Stimulated activated CD8-positive, alpha-beta memory T cell treated with anti-CD3 and anti-CD28 coated beads, Interleukin-2, amount 100 ng/mL, for 1 hour (primary cell): ENCODE data around the gene CNOT1.
"Not testable (repeated sequence)": the region's sequence is repeated elsewhere in the genome, so short reads cannot be mapped to it uniquely, and the experiment has no call there.

ENCODE experiments used
- DNase-seq, 2 donors: peaks; one replicate each; pipeline ENCODE4 v3.0.0-alpha.2; 2020; ENCODE audit warnings: low read depth in 2 of 2

The CNOT1 gene

GRCh38 chr16:58503166-58503862 is 126.3 kb downstream of the CNOT1 start:
- DNase-seq = no peak

GRCh38 chr16:58502217-58502921 is 127.3 kb downstream of the CNOT1 start:
- DNase-seq = no peak

- DNase-seq = no peak
Measured at GRCh38 chr16:58501242-58502131, 128.1 kb downstream of the CNOT1 start.

GRCh38 chr16:58500430-58501241 is 129.0 kb downstream of the CNOT1 start:
- no peak for DNase-seq

- no peak for DNase-seq
Measured at GRCh38 chr16:58499615-58500351, 129.8 kb downstream of the CNOT1 start, which contains the start of gene NDRG4. Gene NDRG4, plus strand, starts transcription at chr16:58500143. Its CDS starts 106 bp downstream, at chr16:58500249.

- no peak for DNase-seq
Measured at GRCh38 chr16:58499092-58499511, 130.5 kb downstream of the CNOT1 start.

GRCh38 chr16:58498341-58499091 is 131.1 kb downstream of the CNOT1 start:
- DNase-seq = no peak

GRCh38 chr16:58497935-58498334 is 131.7 kb downstream of the CNOT1 start:
- DNase-seq = no peak

- DNase-seq = no peak
Measured at GRCh38 chr16:58497468-58497867, 132.2 kb downstream of the CNOT1 start.

GRCh38 chr16:58495521-58496331 is 133.9 kb downstream of the CNOT1 start:
- DNase-seq = no peak

GRCh38 chr16:58494981-58495520 is 134.6 kb downstream of the CNOT1 start:
- no peak for DNase-seq

- DNase-seq = no peak
Measured at GRCh38 chr16:58493756-58494431, 135.7 kb downstream of the CNOT1 start.

- DNase-seq = no peak
Measured at GRCh38 chr16:58492735-58493134, 136.9 kb downstream of the CNOT1 start.

GRCh38 chr16:58492066-58492465 is 137.6 kb downstream of the CNOT1 start:
- DNase-seq = no peak

GRCh38 chr16:58490539-58490938 is 139.1 kb downstream of the CNOT1 start:
- DNase-seq = not testable (repeated sequence)

GRCh38 chr16:58490065-58490464 is 139.6 kb downstream of the CNOT1 start:
- no peak for DNase-seq

- DNase-seq = no peak
Measured at GRCh38 chr16:58488531-58488930, 141.1 kb downstream of the CNOT1 start.
